Right lobe of liver (tissue), 6 donors: Measurements from ENCODE around the gene MTLN. TPM values are rescaled to one million over a fixed set of nuclear protein-coding genes. Genes with fewer than 3 reads are reported as not detected.

Experiments used
- ATAC-seq, 4 donors: fragments of 200-7000 bp; cut with Tn5 transposase; one replicate each; pipeline ENCODE4 v1.9.1; 2020; ENCODE audit warnings: mild to moderate bottlenecking in 4 of 4, moderate library complexity in 4 of 4
- DNase-seq, 3 donors: peaks; one replicate each; pipeline ENCODE4 v3.0.0-alpha.2; 2020
- H3K27ac ChIP-seq, 3 donors: fragments of 200-600 bp; one replicate each; pipeline ENCODE4 v1.8.0; 2022
- H3K27me3 ChIP-seq, 2 donors: fragments of 200-600 bp; one replicate each; pipeline ENCODE4 v1.8.0; 2022
- H3K36me3 ChIP-seq, 4 donors: fragments of 200-600 bp; sonication (generic) in 1 of 4; one replicate each; pipeline versions ENCODE4 v1.5.1 to v1.8.0; 2017 to 2022; ENCODE audit warnings: control low read depth in 1 of 4
- H3K4me1 ChIP-seq, 4 donors: fragments of 200-600 bp; sonication (generic) in 1 of 4; one replicate each; pipeline versions ENCODE4 v1.5.1 to v1.8.0; 2017 to 2022; ENCODE audit warnings: control low read depth in 1 of 4
- H3K4me3 ChIP-seq, 3 donors: fragments of 200-600 bp; one replicate each; pipeline ENCODE4 v1.8.0; 2022
- H3K9me3 ChIP-seq, 4 donors: fragments of 200-600 bp; sonication (generic) in 1 of 4; one replicate each; pipeline versions ENCODE4 v1.5.1 to v1.8.0; 2017 to 2022; ENCODE audit warnings: control low read depth in 1 of 4
- POLR2A ChIP-seq: fragments of 450-650 bp; IDR thresholded peaks from one replicate; pipeline ENCODE4 v1.6.1; 2017; ENCODE audit warnings: antibody characterized with exemption, mild to moderate bottlenecking
- whole genome bisulfite sequencing: methylation state at CpG from one replicate; pipeline ENCODE4 v1.1.6; 2018; ENCODE audit warnings: low coverage, low lambda C conversion rate; ENCODE audit not compliant: insufficient coverage; ENCODE audit errors: missing lambda C conversion rate; 5-methylcytosine and 5-hydroxymethylcytosine counted together
- intact Hi-C, 2 donors: fragments of 100-400 bp; cut with DNase I; formaldehyde crosslinking; loops; one replicate each; pipeline versions ENCODE4 v1.11.2 to v1.14.1; 2022
- total RNA-seq, 6 experiments: library from RNA; depleted of rRNA in 2 of 6; stranded (reverse); fragments of >200 nt in 2 of 6; fragmentation: NEBNext Ultra II Directional in 3 of 6; extraction: Animal tissue kit (Norgen Biotek cat#: 25700) in 3 of 6; gene quantifications; one replicate each; pipeline versions ENCODE4 v1.1.0 to v1.2.4, GENCODE V29; 2016 to 2023
- TF ChIP-seq, protein P1 (sequence below), 4 donors: fragments of 200-600 bp in 3 of 4; fragments of 450-650 bp in 1 of 4; IDR thresholded peaks; one replicate each; pipeline versions ENCODE4 v1.5.1 to v1.8.0; 2016 to 2022; ENCODE audit warnings: antibody characterized with exemption in 4 of 4, mild to moderate bottlenecking in 2 of 4
- donor health status: DM: no; HTN: yes; CAD: no.
- donor health status: DM: no; HTN: no; CAD: no.
- donor health status: DM: no; HTN: no; CAD: no.
- donor health status: DM: no; HTN: yes; CAD: no.
- donor health status: DM: no; HTN: yes; CAD: no.

The MTLN gene
- total RNA-seq, 6 experiments from 2014 or later, result 25.4 to 64.0 (median 38.0) TPM

DNA sequence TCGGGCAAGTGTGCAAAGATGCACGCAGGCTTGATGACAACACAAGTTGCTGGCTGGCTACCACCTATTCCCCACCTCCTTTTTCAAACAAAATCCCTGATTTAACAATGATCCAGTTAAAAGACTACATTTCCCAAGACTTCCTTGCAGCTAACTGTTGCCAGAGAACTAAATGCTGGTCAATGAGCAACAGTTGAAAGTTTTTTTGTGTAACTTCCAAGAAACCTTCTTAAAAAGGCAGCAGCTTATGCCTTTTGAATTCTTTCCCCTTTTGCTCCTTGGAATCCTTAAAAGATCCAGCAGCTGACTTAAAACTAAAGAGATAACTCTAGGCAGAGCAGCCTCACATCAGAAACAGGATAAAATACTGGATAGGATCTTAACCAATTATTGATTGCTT lies 46.1 kb downstream of the MTLN start:
- no peaks in the 10 kb centered on the region for H3K9me3 ChIP-seq
- H3K4me1 ChIP-seq, result no peaks in the 10 kb centered on the region
- DNase-seq (no peak), ATAC-seq (no peak)
- H3K27ac ChIP-seq, result no peak overlapping the region
- TF ChIP-seq, protein P1, sequence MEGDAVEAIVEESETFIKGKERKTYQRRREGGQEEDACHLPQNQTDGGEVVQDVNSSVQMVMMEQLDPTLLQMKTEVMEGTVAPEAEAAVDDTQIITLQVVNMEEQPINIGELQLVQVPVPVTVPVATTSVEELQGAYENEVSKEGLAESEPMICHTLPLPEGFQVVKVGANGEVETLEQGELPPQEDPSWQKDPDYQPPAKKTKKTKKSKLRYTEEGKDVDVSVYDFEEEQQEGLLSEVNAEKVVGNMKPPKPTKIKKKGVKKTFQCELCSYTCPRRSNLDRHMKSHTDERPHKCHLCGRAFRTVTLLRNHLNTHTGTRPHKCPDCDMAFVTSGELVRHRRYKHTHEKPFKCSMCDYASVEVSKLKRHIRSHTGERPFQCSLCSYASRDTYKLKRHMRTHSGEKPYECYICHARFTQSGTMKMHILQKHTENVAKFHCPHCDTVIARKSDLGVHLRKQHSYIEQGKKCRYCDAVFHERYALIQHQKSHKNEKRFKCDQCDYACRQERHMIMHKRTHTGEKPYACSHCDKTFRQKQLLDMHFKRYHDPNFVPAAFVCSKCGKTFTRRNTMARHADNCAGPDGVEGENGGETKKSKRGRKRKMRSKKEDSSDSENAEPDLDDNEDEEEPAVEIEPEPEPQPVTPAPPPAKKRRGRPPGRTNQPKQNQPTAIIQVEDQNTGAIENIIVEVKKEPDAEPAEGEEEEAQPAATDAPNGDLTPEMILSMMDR (IDR thresholded peaks at IDR 0.05), result no peak
- no peak for TF ChIP-seq POLR2A
- no peaks in the 10 kb centered on the region for H3K36me3 ChIP-seq
- intact Hi-C loops, result no loop called here
- H3K4me3 ChIP-seq, result no peak overlapping the region
- 79% methylated on average over 2 of the region's 2 CpGs for WGBS
- H3K27me3 ChIP-seq, result no peaks in the 10 kb centered on the region

Other genes starting within 250 kb of the MTLN start
- 1 to 10 TPM; 1.1 to 3.1 (median 2.2) TPM for gene MALL, start 96.7 kb downstream of the MTLN start, total RNA-seq
- gene NPHP1, start 7.5 kb downstream of the MTLN start, total RNA-seq, result 1 to 10 TPM in 2 of 6 experiments, under 1 TPM in 4; 0.06 to 1.9 (median 0.65) TPM